ENCODE measurements around the gene TMEM198. TPM values are rescaled to one million over a fixed set of nuclear protein-coding genes. Genes with fewer than 3 reads are reported as not detected.

TMEM198 gene
- total and polyA plus RNA-seq, 2 donors (not counting 3 experiments of a cell fraction or from before 2014, with no cell fraction given) = not detected

- no TSS peak for BruUV-seq (replicated peaks)
- Histone ChIP-seq H3K9me1 (replicated peaks; ENCODE audit: control insufficient read depth, extremely low read depth, insufficient read depth, low read length) (no peaks in the 10 kb centered on the region), H3K9me3 (replicated peaks; ENCODE audit: control insufficient read depth, insufficient read depth, low read length) (no peaks in the 10 kb centered on the region), H3K27me3 (ENCODE audit: control insufficient read depth in 2 of 2, insufficient read depth in 2 of 2, low read length in 2 of 2) (peaks cover 19 to 25% of the 10 kb centered on the region in 2 experiments), H3K4me1 (ENCODE audit: control insufficient read depth, extremely low read depth, insufficient read depth, low read length) (peaks cover 12% of the 10 kb centered on the region), H3K27ac (ENCODE audit: insufficient read depth, low read depth, low read length) (no peak overlapping the region), H2AFZ (ENCODE audit: low read depth, low read length) (no peak overlapping the region), H3K79me2 (ENCODE audit: control insufficient read depth, insufficient read depth, low read length) (no peaks in the 10 kb centered on the region), H3K4me2 (ENCODE audit: insufficient read depth, low read length) (no peak overlapping the region), H3K4me3 (replicated peaks in 1 of 3; ENCODE audit: insufficient read depth in 1 of 3, low read depth in 1 of 3, low read length in 3 of 3) (no peak overlapping the region), H3K9ac (replicated peaks; ENCODE audit: extremely low read depth, insufficient read depth, low read length) (no peak overlapping the region), H4K20me1 (replicated peaks; ENCODE audit: control insufficient read depth, extremely low read depth, insufficient read depth, low read length) (no peaks in the 10 kb centered on the region), H3K36me3 (ENCODE audit: control insufficient read depth in 2 of 2, extremely low read depth in 1 of 2, insufficient read depth in 2 of 2, low read length in 2 of 2) (peaks cover 0 to 16% of the 10 kb centered on the region in 2 experiments)
- TF ChIP-seq MAX (IDR thresholded peaks at IDR 0.05; ENCODE audit: insufficient read depth, insufficient read length) (no peak), GATA2 (IDR thresholded peaks at IDR 0.05; ENCODE audit: insufficient read depth, insufficient read length, low read depth, low read length) (no peak), MYC (IDR thresholded peaks at IDR 0.05; ENCODE audit: low read depth, low read length) (no peak), JUN (IDR thresholded peaks at IDR 0.05; ENCODE audit: borderline replicate concordance, insufficient read depth, insufficient read length, low read depth) (no peak), CTCF (IDR thresholded peaks at IDR 0.05; ENCODE audit: extremely low read depth in 1 of 2, insufficient read depth in 1 of 2, low read depth in 1 of 2, low read length in 2 of 2) (peak; percentile 12 to 17), FOS (IDR thresholded peaks at IDR 0.05; ENCODE audit: borderline replicate concordance, insufficient read depth, low read length) (no peak), POLR2A (IDR thresholded peaks at IDR 0.05; ENCODE audit: low read depth, low read length) (no peak), EZH2 (IDR thresholded peaks at IDR 0.05; ENCODE audit: borderline replicate concordance, low read depth, low read length, severe bottlenecking) (no peak)
- CTCF ChIA-PET = interaction anchor here (1.0 to 19.9 kb wide), 3 partner anchors 8 to 29 kb away, joined by 4 to 731 read pairs (median 151); no protein-coding TSS in a partner anchor
- dilution Hi-C loops (cut with MboI; ENCODE audit: extremely low pct_ligation_motif_present, low sequenced_read_pairs) = no loop called here
- POLR2A ChIA-PET = interaction anchor here (2.6 kb wide), 1 partner anchor 10 kb away, joined by 20 read pairs; no protein-coding TSS in a partner anchor
- DNase-seq (ENCODE audit: low read depth, low spot score) (no peak), FAIRE-seq (no peak)
- intact Hi-C loops (cut with micrococcal nuclease) = no loop called here
Measured at GRCh38 chr2:219500135-219500534, 43.7 kb upstream of the TMEM198 start.
